Measurements from ENCODE around the gene PCCA.
"Not testable (repeated sequence)": the region's sequence is repeated elsewhere in the genome, so short reads cannot be mapped to it uniquely, and the experiment has no call there.

PCCA gene

DNA sequence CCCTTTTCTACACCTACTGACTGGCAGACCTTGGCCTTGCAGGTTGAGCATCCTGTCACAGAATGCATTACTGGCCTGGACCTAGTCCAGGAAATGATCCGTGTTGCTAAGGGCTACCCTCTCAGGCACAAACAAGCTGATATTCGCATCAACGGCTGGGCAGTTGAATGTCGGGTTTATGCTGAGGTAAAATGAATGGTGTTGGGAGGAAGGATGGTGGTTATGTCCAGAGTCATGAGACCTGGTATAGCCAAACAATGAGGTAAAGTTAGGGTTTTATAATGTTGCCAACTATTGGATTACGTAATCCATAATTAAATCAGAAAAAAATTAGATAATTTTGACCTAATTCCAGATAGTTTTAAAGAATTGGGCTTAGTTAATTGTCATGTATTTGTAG, 212.5 kb downstream of the PCCA start:
- FAIRE-seq (no peak), DNase-seq (ENCODE audit: low spot score) (no peak)

DNA sequence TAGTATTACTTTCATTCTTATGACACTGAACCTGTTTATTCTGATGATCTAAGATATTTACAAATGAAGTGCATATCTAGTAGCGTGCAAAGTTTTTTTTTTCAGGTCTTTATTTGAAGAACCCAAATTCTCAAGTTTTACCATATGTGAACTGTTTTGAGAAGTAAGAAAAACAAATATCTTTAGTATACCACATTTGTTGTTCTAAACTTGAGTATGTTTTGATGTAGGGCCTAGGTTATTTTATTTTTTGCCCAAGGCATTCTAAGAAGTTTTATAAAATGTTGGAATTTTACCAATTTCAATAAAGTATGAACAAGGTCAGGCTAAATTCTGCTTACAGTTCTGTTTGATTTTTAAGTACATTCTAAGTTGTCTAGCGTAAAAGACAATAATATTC, 213.5 kb downstream of the PCCA start:
- FAIRE-seq (no peak), DNase-seq (ENCODE audit: low spot score) (no peak)

DNA sequence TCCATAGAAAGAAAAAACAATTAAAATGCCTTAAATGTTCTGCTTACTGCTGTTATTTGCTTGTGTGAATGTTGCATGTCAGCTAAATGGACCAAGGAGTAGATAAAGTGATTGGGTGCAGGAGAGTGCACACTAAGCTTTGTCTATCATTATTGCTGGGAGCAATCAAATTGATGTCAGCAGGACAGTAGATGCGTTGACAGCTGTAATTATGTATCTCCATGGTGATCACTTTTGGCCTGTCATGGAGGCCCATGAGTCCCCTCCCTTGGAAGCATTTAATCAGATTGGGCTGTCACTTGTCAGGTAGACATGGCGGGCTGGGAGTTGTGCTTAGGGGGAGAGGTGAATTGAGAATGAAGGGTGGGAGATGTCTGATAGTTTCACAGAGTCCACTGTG, 215.3 kb downstream of the PCCA start:
- FAIRE-seq (no peak), DNase-seq (ENCODE audit: low spot score) (no peak)

DNA sequence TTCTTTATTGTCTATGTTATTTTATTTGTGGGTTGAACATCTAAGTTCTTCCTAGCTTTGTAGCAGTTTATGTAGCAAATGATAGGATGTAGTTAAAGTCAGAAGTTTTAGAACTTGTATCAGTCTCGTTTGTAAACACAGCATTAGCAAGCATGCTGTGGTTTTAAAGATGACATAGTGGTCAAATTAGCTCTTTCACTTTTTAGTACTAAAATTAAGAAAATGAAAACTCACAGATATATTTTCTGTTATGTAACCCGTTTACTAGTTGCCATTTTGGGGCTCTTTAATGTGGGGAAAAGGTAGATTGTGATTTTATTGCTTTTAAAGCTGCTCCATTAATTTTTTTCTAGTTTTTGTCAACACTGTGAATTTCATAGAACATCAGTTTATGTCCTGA, 216.5 kb downstream of the PCCA start:
- no peak for DNase-seq (ENCODE audit: low spot score)
- FAIRE-seq = no peak

DNA sequence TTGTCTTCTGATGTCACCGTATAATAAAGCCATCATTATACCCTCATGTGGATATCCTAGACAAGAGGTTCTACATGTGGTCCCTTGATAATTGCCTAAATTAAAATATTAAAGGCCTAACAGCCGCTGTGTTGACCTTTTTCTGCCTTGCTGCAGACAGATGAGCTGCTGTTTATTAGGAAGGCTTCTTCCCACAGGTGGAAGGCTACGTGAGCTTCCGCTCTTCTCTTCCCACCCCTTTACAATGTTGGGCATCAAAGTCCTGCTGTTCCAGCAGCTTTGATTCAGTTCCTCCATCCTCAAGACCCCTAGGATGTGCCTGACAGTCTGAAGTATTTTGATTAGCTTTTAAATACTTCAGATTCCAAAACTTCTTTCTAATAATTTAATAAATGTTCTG, 217.1 kb downstream of the PCCA start:
- FAIRE-seq (no peak), DNase-seq (ENCODE audit: low spot score) (no peak)

DNA sequence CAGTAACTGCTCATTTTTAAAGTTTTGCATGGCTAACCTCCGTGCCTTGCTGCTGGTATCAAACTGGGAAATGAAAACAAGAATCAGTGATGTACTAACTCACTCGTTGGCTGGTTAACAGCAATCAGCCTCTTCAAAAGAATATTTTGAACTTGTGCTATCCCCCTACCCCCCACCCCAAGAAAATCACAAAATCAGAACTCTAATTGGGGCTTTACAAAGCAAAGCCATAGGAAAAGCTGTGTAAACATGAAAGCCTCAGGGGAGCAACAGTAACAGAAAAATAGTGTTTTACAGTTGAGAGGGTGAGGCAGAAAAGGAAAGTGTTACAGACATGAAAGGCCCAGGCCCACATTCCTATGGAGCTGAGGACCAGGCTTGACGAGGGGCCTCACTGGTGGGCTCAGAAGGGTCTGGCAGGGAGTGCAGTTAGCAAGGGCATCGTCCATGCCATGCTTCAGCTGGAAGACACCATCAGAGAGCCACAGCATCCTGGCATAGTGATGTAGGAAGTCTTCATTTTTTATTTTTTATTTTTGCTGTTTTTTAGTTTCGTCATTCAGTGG, 217.6 kb downstream of the PCCA start:
- FAIRE-seq = no peak
- DNase-seq (ENCODE audit: low spot score) = no peak

DNA sequence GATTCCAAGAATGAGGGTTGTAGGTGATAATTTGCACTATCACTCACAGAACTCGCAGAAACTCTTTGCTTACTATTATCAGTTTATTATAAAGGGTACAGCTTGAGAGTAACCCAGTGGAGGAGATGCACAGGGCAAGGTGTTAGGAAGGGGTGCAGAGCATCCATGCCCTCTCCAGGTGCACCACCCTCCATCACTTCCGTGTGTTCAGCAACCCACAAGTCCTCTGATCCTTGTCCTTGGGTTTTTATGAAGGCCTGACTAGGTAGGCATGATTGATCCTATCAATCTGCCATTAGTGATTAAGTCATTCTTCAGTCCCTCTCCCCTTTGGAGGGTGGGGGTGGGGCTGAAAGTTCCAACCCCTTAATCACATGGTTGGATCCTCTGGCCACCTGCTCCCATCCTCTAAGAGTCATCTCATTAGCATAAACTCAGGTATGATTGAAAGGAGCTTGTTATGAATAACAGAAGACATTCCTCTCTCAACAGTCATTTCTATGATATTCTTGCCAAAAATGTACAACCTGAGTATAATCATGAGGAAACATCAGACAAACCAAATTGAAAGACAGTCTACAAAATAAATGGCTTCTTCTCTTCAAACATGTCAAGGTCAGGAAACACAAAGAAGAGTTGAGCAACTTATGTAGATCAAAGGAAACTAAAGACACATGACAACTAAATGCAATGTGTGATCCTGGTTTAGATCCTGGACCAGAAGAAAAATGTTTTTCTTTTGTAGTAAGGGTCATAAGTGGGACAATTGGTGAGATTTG, 225.4 kb downstream of the PCCA start:
- FAIRE-seq = no peak
- no peak for DNase-seq (ENCODE audit: low spot score)

DNA sequence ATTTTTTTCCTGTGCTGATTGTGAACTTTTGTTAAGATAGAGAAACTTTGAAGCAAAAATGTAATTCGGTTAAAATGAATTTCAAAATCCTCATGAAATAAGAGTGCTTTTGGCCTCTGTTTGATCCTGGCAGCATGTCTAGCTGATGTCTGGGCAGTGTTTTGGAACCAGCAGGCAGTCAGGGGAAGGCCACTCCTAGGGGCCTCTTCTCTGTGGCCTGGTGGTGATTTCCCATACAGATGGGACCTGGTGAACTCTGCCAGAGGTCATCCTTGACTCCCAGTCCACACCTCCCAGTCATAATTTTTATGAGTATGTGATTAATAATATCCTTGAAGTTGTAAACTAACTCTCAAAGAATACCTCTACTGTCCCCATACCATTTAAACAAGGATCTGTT, 226.6 kb downstream of the PCCA start:
- no peak for DNase-seq (ENCODE audit: low spot score)
- FAIRE-seq = no peak

DNA sequence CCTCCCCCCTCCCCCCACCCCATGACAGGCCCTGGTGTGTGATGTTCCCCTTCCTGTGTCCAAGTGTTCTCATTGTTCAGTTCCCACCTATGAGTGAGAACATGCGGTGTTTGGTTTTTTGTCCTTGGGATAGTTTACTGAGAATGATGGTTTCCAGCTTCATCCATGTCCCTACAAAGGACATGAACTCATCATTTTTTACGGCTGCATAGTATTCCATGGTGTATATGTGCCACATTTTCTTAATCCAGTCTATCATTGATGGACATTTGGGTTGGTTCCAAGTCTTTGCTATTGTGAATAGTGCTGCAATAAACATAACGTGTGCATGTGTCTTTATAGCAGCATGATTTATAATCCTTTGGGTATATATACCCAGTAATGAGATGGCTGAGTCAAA, 229.6 kb downstream of the PCCA start:
- DNase-seq (ENCODE audit: low spot score); FAIRE-seq: not testable (repeated sequence)

DNA sequence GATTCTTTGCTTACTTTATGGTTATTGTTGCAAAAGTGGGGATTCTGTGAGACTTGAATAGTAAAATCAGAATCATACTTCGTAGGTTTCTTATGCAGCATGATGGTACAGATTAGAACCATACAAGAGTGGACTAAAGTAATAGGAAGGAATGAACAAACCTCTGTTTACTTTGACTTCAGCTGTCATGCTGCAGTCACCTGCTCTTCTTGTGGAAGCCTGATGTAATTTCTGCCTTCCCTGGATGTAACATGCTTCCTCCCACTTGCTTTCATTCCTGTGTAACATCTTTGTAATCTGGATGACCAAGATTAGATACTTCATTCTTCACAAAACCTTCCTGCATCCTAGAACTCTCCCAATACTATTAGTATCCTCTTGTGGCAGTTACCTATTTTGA, 235.0 kb downstream of the PCCA start:
- DNase-seq (ENCODE audit: low spot score) = no peak
- FAIRE-seq = no peak

DNA sequence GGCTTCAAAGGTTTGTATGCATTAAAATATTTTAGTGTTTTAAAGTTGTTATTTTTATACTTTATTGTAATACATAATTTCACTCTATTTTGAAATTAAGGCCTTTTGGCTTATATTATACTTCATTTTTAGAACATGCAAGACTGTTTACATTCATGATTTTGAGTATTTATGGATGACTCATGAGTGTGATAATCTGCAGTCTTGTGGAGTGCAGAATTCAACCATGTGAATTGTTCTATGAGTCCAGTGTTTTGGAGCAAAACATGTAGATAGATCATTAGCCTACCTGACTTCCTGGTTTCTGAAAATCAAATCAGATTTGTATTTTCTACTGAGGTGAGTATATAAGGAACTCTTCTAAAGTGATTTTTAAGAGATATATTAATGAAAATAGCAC, 241.8 kb downstream of the PCCA start:
- DNase-seq (ENCODE audit: low spot score) = no peak
- no peak for FAIRE-seq

DNA sequence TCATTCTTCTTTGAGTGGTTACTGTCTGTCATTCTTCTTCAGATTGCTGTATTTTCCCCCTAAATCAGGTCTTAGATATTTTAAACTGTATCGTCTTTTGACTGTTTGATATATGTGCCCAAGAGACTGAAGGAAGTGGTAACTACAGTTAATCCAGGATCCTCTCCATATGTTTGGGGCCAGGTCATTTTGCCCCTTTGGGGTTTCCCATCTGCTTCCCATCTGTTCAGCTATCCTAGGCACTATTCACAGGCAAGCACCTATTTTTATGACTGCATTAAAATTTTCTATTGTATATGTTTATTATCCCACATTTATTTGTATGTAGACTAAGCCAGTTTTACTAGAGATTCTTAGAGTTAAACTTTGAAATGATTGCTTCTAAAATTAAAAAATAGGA, 244.2 kb downstream of the PCCA start:
- FAIRE-seq (no peak), DNase-seq (ENCODE audit: low spot score) (no peak)

DNA sequence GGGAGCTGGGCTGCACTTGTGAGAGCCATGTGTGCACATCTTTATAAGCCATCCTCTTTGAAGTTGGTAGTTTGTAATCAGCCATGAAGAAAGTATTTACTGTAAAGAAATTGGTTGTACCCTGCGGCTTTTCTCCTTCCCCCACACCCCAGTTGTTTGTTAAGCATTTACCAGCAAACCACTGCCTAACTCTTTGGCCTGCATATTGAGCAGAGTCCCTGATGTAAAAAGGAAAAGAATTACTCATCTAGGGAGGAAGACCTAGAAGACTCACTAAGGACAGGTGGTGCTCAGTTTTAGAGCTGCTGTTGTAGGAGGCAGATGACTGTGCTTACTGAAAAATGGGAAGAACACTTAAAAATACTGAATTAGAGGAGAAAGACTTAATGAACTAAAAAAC, 245.3 kb downstream of the PCCA start:
- FAIRE-seq (no peak), DNase-seq (ENCODE audit: low spot score) (no peak)

DNA sequence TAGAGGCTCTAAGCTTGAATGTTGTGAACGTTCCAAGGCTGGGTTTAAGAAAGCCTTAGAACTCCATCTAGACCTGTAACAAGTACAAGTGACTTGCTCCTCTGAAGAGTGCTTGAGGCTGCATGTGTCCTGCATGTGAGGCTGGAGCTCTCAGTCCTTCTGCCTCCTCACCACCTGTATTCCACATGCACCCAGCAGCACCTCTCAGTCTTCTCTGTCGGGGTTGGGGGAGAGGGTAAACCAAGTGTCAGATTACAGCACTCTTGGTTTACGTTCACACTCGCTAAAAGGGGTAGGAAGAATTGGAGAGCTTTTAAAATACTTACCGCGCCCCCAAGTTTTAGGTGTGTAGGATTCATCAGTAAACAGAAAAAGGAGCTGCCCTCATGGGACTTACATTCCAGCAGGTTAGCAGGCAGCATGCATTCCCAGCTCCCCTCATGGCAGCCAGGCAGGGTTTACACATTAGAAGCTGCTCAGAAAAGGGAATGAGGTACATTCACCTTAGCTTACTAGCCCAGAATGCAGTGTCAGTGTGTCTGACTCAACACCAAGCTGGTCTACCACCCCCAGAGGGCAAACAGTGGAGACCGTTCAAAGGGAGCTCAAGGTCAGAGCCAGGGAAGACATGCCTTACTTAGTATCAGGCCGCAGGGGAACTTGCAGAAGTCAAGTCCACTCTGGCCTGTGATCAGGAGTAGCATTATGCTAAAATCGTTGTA, 248.1 kb downstream of the PCCA start:
- no peak for DNase-seq (ENCODE audit: low spot score)
- no peak for FAIRE-seq

DNA sequence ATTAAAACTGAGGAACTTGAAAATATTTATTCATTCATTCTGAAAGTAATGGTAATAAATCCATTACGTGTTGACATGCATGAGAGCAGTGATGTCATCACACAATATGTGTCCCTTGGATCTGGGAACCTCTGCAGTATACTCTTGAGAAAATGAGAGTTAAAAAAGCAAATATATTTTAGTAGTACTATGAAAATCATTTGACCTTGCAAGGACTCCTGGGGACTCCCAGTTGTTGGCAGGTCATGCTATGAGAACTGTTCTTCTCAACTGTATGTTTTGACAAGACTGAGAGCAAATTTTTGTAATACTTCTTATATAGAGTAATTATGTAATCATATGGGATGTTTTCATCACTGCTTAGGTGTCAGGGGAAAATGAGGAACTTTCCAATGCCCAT, 249.4 kb downstream of the PCCA start:
- DNase-seq (ENCODE audit: low spot score) = no peak
- no peak for FAIRE-seq

DNA sequence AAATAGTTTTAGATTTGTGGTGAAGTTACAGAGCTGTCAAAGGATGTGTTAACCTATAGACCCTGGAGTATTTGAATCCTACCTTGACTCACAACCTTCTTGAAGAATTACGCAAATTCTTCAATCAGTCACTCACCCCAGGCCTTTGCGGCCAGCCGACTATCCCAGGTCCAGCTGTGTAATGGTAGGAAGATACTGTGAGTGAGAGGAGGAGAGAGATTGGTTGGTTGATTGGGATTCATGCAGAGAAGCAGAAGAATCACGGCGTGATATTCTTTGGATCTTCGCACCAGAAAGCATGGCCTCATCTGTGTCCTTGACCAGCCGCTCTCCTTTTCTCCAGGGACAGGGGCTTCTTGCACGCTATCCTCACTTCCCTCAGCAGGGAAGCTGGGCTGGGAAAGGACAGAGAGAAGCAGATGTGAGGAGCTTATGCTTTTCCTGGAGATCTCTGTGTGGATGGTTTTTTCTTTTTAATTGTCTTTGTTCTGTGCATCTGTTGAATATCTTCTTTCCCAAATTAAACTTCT, 250.6 kb downstream of the PCCA start:
- FAIRE-seq = no peak
- no peak for DNase-seq (ENCODE audit: low spot score)

DNA sequence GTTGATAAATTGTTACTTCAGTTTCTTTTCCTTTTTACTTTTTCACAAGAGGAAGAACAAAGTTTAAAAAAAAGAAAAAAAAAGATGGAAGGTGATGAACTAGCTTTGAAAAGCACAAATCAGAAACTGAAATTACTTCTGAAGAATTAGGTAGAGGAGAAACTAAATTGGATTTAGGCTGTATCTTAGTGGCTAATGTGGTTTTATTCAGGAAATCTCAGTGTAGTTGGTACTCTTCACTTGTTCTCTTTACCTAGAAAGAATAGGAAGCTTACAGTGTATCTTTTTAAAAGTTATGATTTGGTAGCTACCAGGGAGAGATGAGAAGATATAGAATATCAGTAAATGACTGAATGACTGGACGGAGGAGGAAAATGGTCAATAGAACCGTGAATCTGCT, 252.0 kb downstream of the PCCA start:
- DNase-seq (ENCODE audit: low spot score) = no peak
- FAIRE-seq = no peak

DNA sequence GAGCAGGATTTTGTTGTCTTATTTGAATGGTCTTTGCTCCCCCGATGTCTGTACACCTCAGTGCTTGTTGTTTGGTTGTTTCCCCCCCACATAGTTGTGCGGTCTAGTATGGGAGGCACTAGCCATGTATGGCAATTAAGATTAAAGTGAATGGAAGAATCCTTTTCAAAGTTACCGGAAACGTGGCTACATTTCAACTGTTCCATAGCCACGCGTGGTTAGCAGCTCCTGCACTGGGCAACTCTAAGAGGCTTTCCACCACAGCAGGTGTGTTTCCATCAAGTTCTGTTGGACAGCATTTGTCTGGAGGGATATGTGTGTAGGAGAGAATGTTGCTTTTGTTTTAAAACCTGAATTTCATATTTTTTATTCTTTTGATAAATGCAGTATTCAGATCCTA, 252.4 kb downstream of the PCCA start:
- FAIRE-seq = no peak
- no peak for DNase-seq (ENCODE audit: low spot score)

DNA sequence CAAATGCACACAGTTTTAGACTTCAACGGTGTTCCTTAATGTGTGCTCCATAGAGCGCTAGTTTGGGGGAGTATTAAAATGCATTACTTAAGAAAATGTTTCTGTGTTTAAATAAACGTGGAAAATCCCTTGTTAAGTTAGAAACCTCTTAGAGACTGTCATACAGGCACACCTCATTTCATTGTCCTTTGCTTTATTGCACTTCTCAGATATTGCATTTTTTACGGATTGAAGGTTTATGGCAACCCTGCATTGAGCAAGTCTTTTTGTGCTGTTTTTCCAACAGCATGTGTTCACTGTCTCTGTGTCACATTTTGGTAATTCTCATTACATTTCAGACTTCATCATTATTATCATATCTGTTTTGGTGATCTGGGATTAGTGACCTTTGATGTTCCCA, 255.7 kb downstream of the PCCA start:
- DNase-seq (ENCODE audit: low spot score) = no peak
- no peak for FAIRE-seq

DNA sequence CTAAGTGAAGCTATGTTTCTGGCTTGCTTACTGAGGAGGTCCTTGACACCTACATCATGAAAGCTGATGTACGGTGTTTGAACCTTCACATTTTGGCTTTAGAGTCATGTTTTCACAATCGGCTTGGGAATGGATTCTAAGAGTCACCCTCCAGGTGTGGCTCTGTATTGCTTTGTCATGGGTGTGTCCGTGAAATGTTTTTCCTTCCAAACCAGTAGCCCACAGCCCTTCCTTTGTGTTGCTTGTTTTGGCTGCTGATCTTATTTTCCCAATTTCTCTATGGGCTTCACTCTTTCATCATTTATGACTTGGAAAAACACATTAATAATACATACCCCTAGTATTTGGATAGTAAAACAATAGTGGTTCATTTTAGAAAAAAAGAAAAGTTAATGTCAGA, 259.1 kb downstream of the PCCA start:
- no peak for DNase-seq (ENCODE audit: low spot score)
- no peak for FAIRE-seq

DNA sequence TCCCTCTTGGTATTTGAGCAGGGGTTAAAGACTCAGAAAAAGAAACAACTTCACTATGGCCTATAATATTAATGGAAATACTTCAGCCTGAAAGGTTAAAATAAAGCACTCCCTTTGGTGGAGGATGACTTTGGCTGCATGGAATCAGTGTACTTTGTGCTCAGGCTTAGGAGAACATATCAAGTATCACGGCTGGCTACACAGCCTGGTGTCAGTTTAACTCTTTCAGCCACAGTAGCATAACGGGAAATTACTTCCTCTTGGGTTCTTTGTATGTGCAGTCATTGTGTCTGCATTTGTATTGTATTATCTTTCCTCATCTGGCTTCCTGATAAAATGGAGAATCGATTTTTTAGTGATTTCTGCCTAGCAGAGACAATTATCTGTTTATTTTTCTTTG, 260.7 kb downstream of the PCCA start:
- FAIRE-seq = no peak
- DNase-seq (ENCODE audit: low spot score) = no peak

DNA sequence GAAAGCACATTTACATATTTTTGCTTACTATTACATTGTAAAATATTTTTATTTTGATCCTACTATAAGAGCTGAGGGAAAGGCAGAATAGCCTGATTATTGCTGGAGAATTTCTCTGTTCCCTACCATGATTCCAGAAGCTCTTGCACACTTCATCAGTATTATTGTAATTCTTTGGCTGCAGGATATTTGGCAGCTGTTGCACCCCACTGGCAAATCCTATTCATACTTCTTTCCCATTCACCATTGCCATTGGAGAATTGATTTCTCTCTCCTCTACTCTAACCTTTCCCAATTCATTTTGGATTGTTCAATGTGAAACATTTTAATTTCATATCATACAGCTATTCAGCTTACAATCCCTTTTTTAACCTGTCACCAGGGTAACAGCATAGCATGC, 261.7 kb downstream of the PCCA start:
- FAIRE-seq (no peak), DNase-seq (ENCODE audit: low spot score) (no peak)

DNA sequence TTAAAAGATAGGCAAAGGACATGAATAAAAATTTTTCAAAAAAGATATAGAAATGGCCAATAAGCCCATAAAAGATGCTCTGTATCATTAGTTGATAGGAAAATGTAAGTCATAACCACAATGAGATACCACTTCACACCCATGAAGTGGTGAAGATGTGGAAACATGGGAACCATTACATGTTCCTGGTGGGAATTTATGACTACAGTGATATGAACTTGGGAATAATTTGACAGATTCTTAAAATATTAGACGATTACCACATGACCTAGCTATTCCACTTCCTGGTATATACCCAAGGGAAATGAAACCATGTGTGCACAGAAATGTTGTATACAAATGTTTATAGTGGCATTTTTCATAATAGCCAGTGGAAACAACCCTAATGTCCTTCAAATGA, 267.5 kb downstream of the PCCA start:
- FAIRE-seq (no peak), DNase-seq (ENCODE audit: low spot score) (no peak)
